ENCODE measurements around the gene C14orf39.

The C14orf39 gene, protein sequence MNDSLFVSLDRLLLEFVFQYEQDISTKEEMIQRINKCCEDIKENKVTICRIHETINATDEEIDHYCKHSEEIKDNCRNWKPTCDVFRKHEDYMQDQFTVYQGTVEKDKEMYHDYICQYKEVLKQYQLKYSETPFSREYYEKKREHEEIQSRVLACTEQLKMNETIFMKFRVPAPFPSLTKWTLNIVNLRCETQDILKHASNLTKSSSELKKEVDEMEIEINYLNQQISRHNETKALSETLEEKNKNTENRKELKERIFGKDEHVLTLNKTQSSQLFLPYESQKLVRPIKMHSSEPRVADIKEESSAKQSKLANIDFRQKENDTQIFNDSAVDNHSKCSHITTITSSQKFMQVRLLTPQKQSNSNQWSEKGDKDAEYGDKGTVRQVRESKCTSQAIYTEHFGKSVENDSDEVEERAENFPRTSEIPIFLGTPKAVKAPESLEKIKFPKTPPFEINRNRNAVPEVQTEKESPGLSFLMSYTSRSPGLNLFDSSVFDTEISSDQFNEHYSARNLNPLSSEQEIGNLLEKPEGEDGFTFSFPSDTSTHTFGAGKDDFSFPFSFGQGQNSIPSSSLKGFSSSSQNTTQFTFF
- total RNA-seq = 0.05 to 0.09 reads per million in 2 donors

GRCh38 chr14:60485598-60486251 lies at the start of gene C14orf39:
C14orf39 (minus strand) TSS chr14:60486063; CDS start chr14:60485078, 985 bp downstream.
- no peak for DNase-seq

DNA sequence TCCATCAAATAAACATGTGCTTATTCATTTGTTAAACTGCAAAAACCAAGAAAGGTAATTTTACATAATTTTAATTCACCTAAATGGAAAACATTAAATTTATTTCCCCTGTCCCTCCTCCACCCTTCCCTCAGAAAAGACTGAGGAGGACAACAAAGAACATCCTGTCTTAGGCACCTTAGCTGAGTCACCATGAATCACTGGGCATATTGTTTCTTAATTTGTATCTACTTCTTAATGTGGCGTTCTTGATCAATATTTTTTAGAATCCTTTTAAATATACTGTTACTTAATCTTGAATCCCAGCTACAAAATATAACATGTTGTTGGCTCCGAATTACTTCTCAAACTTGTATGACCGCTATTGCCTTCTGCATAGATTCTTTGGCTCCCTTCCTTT lies 46.6 kb upstream of the C14orf39 start:
- no peak for DNase-seq

DNA sequence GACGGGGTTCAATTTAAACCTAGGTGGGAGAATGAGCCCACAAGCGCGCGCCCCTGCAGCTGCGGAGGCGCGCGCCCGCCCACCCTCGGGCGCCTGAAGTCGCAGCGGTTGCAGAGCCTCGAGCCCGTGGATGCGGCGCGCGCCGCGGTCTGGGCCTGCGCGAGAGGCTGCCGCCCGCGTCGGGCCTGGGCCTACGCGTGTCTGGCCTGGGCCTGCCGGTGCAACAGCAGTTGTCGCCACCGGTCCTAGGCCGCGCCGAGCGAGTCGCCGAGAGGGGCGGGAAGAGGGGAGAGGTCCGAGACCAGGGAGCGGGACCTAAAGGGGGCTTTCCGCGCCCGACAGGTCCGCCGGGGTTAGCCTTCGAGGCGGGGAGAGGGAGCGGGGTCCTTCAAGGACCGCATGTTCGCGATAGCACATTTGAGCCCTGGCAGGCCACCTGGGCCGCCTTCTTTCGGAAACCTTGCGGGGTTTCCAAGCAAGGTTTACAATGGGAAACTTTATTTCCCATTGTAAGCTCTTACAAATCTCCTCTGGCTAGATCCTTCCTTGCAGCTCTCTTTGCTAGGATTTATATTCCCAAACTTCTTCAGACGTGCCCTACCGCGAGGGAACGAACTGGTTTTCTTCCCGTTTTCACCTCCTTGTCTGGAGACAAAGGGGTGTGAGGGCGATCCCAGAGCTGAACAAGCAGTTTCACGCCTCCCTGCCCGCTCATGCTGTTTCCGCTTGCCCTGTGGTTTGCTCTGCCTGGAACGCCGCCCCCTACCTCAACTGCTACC lies 29.8 kb upstream of the C14orf39 start:
- DNase-seq = no peak

GRCh38 chr14:60514741-60515491 lies 29.1 kb upstream of the C14orf39 start:
- no peak for DNase-seq

DNA sequence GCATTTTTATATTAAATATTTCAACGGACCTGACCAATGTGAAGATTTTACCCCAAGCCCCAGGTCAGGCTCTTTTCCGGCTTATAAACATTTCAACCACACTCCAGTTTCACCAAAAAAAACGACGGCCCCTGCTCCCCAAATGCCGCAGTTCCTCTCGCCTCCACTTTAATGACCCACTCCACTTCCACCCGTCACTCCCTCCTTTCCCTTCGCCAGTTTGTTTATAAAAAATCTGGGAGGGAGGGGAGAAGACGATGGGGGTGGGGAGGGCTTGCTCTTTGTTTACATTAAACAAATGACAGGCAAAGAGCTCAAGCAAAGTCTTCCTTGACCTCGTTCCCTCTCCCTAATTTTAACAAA lies 28.5 kb upstream of the C14orf39 start:
- no peak for DNase-seq

GRCh38 chr14:60512973-60513571 lies 27.2 kb upstream of the C14orf39 start:
- no peak for DNase-seq

GRCh38 chr14:60512126-60512525 lies 26.3 kb upstream of the C14orf39 start:
- no peak for DNase-seq

GRCh38 chr14:60510951-60511599 lies 25.2 kb upstream of the C14orf39 start:
- no peak for DNase-seq

- DNase-seq = no peak
These were observed 24.5 kb upstream of the C14orf39 start for GRCh38 chr14:60510254-60510950.

- no peak for DNase-seq
These were observed 23.8 kb upstream of the C14orf39 start for GRCh38 chr14:60509438-60510253.

DNA sequence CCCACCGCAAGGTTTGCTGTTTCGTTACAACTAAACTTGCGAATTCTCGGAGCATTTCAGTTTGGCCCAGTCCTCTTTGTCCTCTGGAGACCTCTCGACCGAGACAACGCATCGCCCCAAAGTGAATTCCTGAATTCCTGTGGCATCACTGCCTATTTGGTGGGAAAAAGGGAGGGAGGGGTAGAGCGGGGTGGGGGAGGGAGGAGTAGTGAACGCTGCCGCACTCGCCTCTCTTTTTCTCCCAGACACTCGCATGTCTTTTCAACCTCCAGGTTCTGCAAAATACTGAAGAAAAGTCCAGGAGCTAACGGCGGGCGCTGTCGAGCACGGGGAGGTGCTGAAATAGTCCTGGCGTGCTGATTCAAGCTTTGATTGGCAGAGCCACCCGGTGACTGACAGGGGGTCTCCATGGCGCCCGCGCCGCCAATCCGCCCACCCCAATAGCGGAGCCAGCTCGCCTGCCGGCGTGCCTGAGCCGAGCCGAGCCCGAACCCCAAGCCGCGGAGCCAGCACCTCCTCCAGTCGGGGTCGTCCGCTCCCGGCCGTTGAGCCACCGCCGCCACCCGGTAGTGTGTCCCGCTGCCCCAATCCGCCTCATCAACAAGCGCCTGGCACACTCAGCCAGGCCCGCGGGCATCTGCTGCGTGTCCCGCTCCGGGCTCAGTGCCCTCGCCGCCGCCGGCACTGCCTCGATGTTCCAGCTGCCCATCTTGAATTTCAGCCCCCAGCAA lies 23.0 kb upstream of the C14orf39 start, which contains the start of gene SIX6:
TSS of gene SIX6 (plus strand) at position 440 of the 731 bp plus-strand sequence. CDS start at position 693, 253 bp downstream.
- no peak for DNase-seq

DNA sequence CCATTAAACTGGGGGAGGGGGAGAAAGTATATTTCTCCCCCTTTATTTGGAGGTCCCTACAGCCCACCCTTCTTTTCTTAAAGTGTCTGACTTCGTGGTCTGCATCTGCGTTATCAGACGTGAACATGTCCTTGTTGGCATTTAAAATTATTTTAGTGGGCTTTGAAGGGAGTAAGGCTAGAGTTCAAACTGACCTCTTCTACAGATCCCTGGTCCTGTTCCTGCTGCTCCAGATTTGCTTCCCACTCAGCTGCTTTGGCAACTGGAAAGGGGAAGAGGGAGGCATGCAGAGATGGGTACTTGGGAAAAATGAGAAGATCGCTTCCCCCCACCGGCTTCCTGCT lies 22.5 kb upstream of the C14orf39 start:
- no peak for DNase-seq

- no peak for DNase-seq
These were observed 21.3 kb upstream of the C14orf39 start for GRCh38 chr14:60506985-60507829.

DNA sequence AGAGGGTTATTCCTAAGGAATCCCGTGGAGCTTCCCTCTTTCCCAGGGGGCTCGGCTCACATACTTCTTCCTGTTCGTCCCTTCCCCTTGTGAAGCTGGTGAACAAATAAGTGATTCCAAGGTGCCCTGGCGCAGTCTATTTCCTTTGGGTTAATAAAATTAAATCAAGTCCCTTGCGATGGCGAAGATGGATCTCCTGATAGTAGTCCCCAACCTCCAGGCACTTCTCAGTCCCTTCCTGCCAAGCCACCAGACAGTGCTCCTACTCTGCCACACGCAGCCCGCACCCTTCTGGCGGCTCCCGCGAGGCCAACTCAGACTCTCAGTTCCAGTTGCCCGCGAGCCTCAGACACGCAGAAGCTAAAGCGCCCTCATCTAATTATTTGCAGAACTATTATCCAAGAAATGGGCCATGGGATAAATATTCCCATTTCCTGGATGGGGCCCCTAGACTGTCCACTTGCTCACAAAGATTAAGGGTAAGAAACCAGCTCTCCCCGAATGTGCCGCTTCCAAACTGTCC lies 20.7 kb upstream of the C14orf39 start:
- no peak for DNase-seq

GRCh38 chr14:60506010-60506409 lies 20.1 kb upstream of the C14orf39 start:
- DNase-seq = no peak

GRCh38 chr14:60505448-60505847 lies 19.6 kb upstream of the C14orf39 start:
- no peak for DNase-seq

DNA sequence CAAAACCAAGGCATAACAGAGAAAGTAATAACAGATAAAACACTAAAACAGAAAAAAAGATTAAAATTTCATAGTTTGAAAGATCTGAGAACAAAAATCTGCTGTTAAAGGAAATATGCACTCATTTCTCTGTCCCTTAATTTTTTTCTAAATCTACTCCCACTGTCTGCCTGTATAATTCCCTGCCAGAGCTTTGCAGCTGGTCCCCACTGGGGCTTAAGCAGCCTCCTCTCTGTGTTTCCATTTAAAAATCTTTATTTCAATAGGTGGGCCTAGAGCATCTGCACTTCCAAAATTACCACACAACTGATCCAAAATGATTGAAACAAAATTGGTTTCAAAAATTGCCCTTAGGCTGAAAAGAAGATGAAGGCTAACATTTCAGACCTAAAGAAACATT lies 16.7 kb upstream of the C14orf39 start:
- no peak for DNase-seq

DNA sequence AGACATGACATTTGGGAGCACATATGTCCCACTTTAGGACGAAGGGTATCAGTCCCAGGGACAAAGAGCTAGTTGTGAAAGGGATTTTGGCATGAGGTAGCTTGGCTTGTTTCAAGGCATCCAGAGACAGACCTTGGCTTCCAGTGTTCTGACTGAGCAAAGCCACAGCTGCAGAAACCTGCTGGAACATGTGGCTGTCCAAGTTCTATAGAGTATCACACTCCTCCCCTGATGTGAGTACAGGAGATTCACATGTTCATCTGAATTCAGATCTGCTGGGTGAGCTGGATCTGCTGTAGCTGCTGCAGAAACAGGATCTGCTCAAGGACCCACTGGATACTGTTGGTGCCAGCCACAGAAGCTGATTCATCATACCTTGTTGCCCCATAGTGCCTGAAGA lies 10.1 kb upstream of the C14orf39 start:
- no peak for DNase-seq
